ENCODE results near the gene SLC12A4. TPM values are rescaled to one million over a fixed set of nuclear protein-coding genes. Genes with fewer than 3 reads are reported as not detected.

SLC12A4 gene
- total RNA-seq, 1 donor from 2014 or later = 36.0 TPM

GRCh38 chr16:67936880-67937605, 31.4 kb downstream of the SLC12A4 start:
- Mint-ChIP-seq H3K36me3 (ENCODE audit: low read depth) (peaks cover 3% of the 10 kb centered on the region), H3K4me1 (peaks cover 36% of the 10 kb centered on the region), H3K4me3 (peak overlapping the region; percentile 99), H3K9me3 (no peaks in the 10 kb centered on the region), H3K27me3 (ENCODE audit: low read depth) (peaks cover 7% of the 10 kb centered on the region), H3K27ac (ENCODE audit: unreplicated experiment) (peak overlapping the region; percentile 59)
- DNase-seq (ENCODE audit: low read depth, low spot score) = no peak
- TF ChIP-seq CTCF (conservative IDR thresholded peaks at IDR 0.05) = no peak

GRCh38 chr16:67936124-67936879, 32.1 kb downstream of the SLC12A4 start, which contains the start of gene PSMB10:
Gene PSMB10 (minus strand): TSS chr16:67936850. CDS start chr16:67936749, 101 bp downstream.
- Mint-ChIP-seq H3K36me3 (ENCODE audit: low read depth) (peaks cover 3% of the 10 kb centered on the region), H3K9me3 (no peaks in the 10 kb centered on the region), H3K4me1 (peaks cover 30% of the 10 kb centered on the region), H3K4me3 (peak within 1 kb of the TSS; percentile 99), H3K27me3 (ENCODE audit: low read depth) (peaks cover 7% of the 10 kb centered on the region), H3K27ac (ENCODE audit: unreplicated experiment) (peak within 1 kb of the TSS; percentile 95)
- TF ChIP-seq CTCF (conservative IDR thresholded peaks at IDR 0.05) = no peak
- DNase-seq (ENCODE audit: low read depth, low spot score) = no peak

- Mint-ChIP-seq H3K27me3 (ENCODE audit: low read depth) (peaks cover 7% of the 10 kb centered on the region), H3K4me1 (peaks cover 30% of the 10 kb centered on the region), H3K9me3 (no peaks in the 10 kb centered on the region), H3K27ac (ENCODE audit: unreplicated experiment) (peak overlapping the region; percentile 95), H3K36me3 (ENCODE audit: low read depth) (peaks cover 3% of the 10 kb centered on the region), H3K4me3 (peak overlapping the region; percentile 99)
- peak; percentile 73 for DNase-seq (ENCODE audit: low read depth, low spot score)
- TF ChIP-seq CTCF (conservative IDR thresholded peaks at IDR 0.05) = no peak
These were observed 32.9 kb downstream of the SLC12A4 start for GRCh38 chr16:67935402-67936123.

- Mint-ChIP-seq H3K4me3 (peak overlapping the region; percentile 99), H3K9me3 (no peaks in the 10 kb centered on the region), H3K27ac (ENCODE audit: unreplicated experiment) (peak overlapping the region; percentile 53), H3K36me3 (ENCODE audit: low read depth) (peaks cover 3% of the 10 kb centered on the region), H3K27me3 (ENCODE audit: low read depth) (peaks cover 7% of the 10 kb centered on the region), H3K4me1 (peaks cover 30% of the 10 kb centered on the region)
- TF ChIP-seq CTCF (conservative IDR thresholded peaks at IDR 0.05) = no peak
- DNase-seq (ENCODE audit: low read depth, low spot score) = no peak
These were observed 33.4 kb downstream of the SLC12A4 start for GRCh38 chr16:67935101-67935401.

- Mint-ChIP-seq H3K4me1 (peaks cover 30% of the 10 kb centered on the region), H3K36me3 (ENCODE audit: low read depth) (peaks cover 3% of the 10 kb centered on the region), H3K27ac (ENCODE audit: unreplicated experiment) (peak overlapping the region; percentile 53), H3K9me3 (no peaks in the 10 kb centered on the region), H3K4me3 (peak overlapping the region; percentile 99), H3K27me3 (ENCODE audit: low read depth) (peaks cover 7% of the 10 kb centered on the region)
- TF ChIP-seq CTCF (conservative IDR thresholded peaks at IDR 0.05) = no peak
- no peak for DNase-seq (ENCODE audit: low read depth, low spot score)
These were observed 33.9 kb downstream of the SLC12A4 start for GRCh38 chr16:67934306-67935100.

Data from neural crest cell (in vitro differentiated cells).